ENCODE measurements around the gene ZNF132.

Gene ZNF132

GRCh38 chr19:58385891-58386575, 53.9 kb downstream of the ZNF132 start:
- DNase-seq = peak in 1 of 2 donors; percentile 35

GRCh38 chr19:58385313-58385890, 54.6 kb downstream of the ZNF132 start:
- no peak for DNase-seq

DNA sequence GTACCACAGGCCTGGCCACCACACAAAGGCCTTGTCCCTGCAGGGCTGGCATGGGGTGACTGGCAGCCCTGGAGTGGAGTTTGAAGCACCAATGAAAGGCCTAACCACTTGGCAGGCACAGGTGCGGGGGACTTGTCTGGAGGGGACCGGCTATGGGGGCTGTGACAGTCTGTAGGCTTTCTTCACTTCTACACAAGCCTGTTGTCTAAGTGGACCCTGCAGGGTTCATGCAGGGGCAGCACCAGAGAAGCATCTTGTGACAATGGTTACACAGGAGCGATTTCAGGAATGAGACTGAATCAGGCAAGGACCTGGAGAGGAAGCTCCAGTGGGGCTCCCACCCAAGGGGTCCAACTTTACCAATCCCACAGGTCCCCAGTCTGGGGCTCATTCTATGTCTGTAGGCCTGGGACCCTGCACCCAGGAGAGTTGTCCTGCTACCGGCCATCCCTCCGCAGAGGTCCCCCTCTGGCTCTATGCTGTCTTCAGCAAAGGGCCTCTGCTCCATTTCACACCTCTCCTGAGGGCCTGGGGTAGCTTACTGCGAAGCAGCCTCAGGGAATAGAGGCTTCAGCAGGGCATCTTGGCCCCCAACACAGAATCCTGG, 56.9 kb downstream of the ZNF132 start:
- no peak for DNase-seq
